Measurements from ENCODE around the gene WFIKKN1. TPM values are rescaled to one million over a fixed set of nuclear protein-coding genes. Genes with fewer than 3 reads are reported as not detected.
A peak's percentile ranks its signal among the peaks of the same experiment; 100 is the strongest.

WFIKKN1 gene
- total and polyA plus RNA-seq, 2 of the 13 experiments (the other 11 are each of a cell fraction or from before 2014, with no cell fraction given): 1.7 to 4.9 TPM

- peak; percentile 32; the same call in 1 of the 2 replicates for TF ChIP-seq ZNF800 (CRISPR knock-in tag; IDR thresholded peaks at IDR 0.05)
- TF ChIP-seq ZNF292 (CRISPR knock-in tag; IDR thresholded peaks at IDR 0.05; ENCODE audit: borderline replicate concordance, low read depth): no peak
- no peak for TF ChIP-seq BCL3 (CRISPR knock-in tag; IDR thresholded peaks at IDR 0.05)
- TF ChIP-seq TFDP2 (CRISPR knock-in tag; IDR thresholded peaks at IDR 0.05): peak; percentile 59
- TF ChIP-seq SRY (CRISPR knock-in tag; IDR thresholded peaks at IDR 0.05): peak; percentile 80; the same call in 1 of the 2 replicates
- peak; percentile 20 for TF ChIP-seq DBP (CRISPR knock-in tag; IDR thresholded peaks at IDR 0.05; ENCODE audit: not compliant biosample characterization)
- TF ChIP-seq POGK (CRISPR knock-in tag; conservative IDR thresholded peaks at IDR 0.05): peak; percentile 71
- TF ChIP-seq MXI1 (IDR thresholded peaks at IDR 0.05; ENCODE audit: borderline replicate concordance, low read depth, low read length): peak; percentile 67; the same call in 2 of the 3 replicates
- peak; percentile 56; the same call in 1 of the 2 replicates for TF ChIP-seq PHF21A (CRISPR knock-in tag; IDR thresholded peaks at IDR 0.05)
- peak; percentile 39 for TF ChIP-seq THRA (CRISPR knock-in tag; IDR thresholded peaks at IDR 0.05; ENCODE audit: borderline replicate concordance)
- TF ChIP-seq ZBTB49 (CRISPR knock-in tag; IDR thresholded peaks at IDR 0.05; ENCODE audit: borderline replicate concordance): no peak
- peak; percentile 67; the same call in 1 of the 2 replicates for TF ChIP-seq REPIN1 (CRISPR knock-in tag; IDR thresholded peaks at IDR 0.05; ENCODE audit: borderline replicate concordance, low read depth)
- no peak for TF ChIP-seq EEA1 (CRISPR knock-in tag; IDR thresholded peaks at IDR 0.05; ENCODE audit: borderline replicate concordance)
- no peak for TF ChIP-seq ELF4 (CRISPR knock-in tag; IDR thresholded peaks at IDR 0.05; ENCODE audit: borderline replicate concordance)
- TF ChIP-seq GFI1 (CRISPR knock-in tag; IDR thresholded peaks at IDR 0.05; ENCODE audit: borderline replicate concordance): no peak
Observed at GRCh38 chr16:642189-643049, 11.6 kb downstream of the WFIKKN1 start (continued).
